GM18519 (cell line): ENCODE measurements around the gene ITGB5.

Experiments used
- ATAC-seq: cut with Tn5 transposase; IDR thresholded peaks from one replicate; pipeline ENCODE4 v1.9.1; 2021; ENCODE audit warnings: mild to moderate bottlenecking, moderate library complexity; ENCODE audit not compliant: unreplicated experiment, low FRiP score

ITGB5 gene

GRCh38 chr3:124773351-124774326 is 113.5 kb downstream of the ITGB5 start:
- no peak for ATAC-seq

- no peak for ATAC-seq
These were observed 114.9 kb downstream of the ITGB5 start for GRCh38 chr3:124772081-124772831.

GRCh38 chr3:124771083-124771445 is 116.1 kb downstream of the ITGB5 start:
- no peak for ATAC-seq

- ATAC-seq, result no peak
These were observed 116.7 kb downstream of the ITGB5 start for GRCh38 chr3:124770336-124771082.

- no peak for ATAC-seq
These were observed 117.7 kb downstream of the ITGB5 start for GRCh38 chr3:124769462-124769861.

GRCh38 chr3:124768812-124769211 is 118.4 kb downstream of the ITGB5 start:
- no peak for ATAC-seq

GRCh38 chr3:124767691-124768090 is 119.5 kb downstream of the ITGB5 start:
- ATAC-seq, result no peak

GRCh38 chr3:124767264-124767663 is 119.9 kb downstream of the ITGB5 start:
- no peak for ATAC-seq

- ATAC-seq, result no peak
These were observed 120.8 kb downstream of the ITGB5 start for GRCh38 chr3:124766113-124767095.

- no peak for ATAC-seq
These were observed 121.8 kb downstream of the ITGB5 start for GRCh38 chr3:124765197-124765840.

- no peak for ATAC-seq
These were observed 122.4 kb downstream of the ITGB5 start for GRCh38 chr3:124764746-124765145.

- no peak for ATAC-seq
These were observed 123.4 kb downstream of the ITGB5 start for GRCh38 chr3:124763644-124764358.

- no peak for ATAC-seq
These were observed 124.0 kb downstream of the ITGB5 start for GRCh38 chr3:124763206-124763605.

GRCh38 chr3:124762661-124763011 is 124.5 kb downstream of the ITGB5 start:
- ATAC-seq, result no peak

GRCh38 chr3:124761935-124762660 is 125.1 kb downstream of the ITGB5 start:
- no peak for ATAC-seq

- no peak for ATAC-seq
These were observed 125.8 kb downstream of the ITGB5 start for GRCh38 chr3:124761250-124761796.

GRCh38 chr3:124760601-124761000 is 126.6 kb downstream of the ITGB5 start:
- no peak for ATAC-seq
